ENCODE results near the gene APCDD1L.

The APCDD1L gene

DNA sequence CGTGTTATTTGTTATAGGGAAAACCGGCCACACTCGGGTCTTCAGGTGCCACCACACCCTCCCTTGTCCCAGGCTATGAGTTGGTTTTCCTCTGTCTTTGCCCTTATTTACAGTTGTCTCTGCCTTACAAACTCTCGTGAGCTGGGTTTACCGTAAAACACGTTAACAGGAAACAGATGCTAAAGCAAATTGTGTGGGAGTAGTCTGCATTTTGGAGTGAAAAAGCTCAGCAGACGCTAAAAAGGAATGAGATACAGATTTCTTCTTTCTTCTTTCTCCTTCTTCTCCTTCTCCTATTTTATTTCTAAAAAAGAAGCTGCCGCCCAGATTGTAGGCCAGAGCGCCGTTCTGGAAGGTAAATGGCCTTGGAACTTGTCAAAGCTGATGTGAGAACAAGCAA lies 51.9 kb downstream of the APCDD1L start:
- no peak for FAIRE-seq
- DNase-seq (ENCODE audit: insufficient read length, low spot score): no peak
- TF ChIP-seq CTCF (IDR thresholded peaks at IDR 0.05; ENCODE audit: insufficient read depth, missing control alignments): no peak

GRCh38 chr20:58461899-58462298 lies 53.3 kb downstream of the APCDD1L start:
- TF ChIP-seq CTCF (IDR thresholded peaks at IDR 0.05; ENCODE audit: insufficient read depth, missing control alignments): no peak
- DNase-seq (ENCODE audit: insufficient read length, low spot score): no peak
- FAIRE-seq: no peak

DNA sequence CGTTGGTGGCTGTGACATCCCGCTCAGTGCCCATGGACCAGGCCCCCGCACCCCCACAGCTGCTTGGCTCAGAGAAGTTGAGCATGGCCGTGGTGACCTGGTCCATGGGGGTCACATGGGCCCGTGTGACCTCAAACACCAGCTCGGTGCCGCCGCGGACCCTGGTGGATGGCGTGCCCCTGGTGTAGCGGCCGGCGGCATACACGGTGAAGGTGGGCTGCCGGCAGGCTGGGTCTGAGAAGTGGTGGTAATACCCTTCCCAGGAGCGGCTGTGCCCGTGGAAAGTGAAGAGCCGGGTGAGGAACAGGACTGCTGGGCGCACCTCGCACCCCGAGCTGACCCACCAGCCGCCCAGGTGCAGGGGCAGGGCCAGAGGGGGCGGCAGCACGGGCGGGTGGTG lies 54.1 kb downstream of the APCDD1L start:
- no peak for TF ChIP-seq CTCF (IDR thresholded peaks at IDR 0.05; ENCODE audit: insufficient read depth, missing control alignments)

GRCh38 chr20:58459058-58459750 lies 56.0 kb downstream of the APCDD1L start:
- TF ChIP-seq CTCF (IDR thresholded peaks at IDR 0.05; ENCODE audit: insufficient read depth, missing control alignments): no peak
- no peak for FAIRE-seq
- no peak for DNase-seq (ENCODE audit: insufficient read length, low spot score)

More for the DNA sequence above, 54.1 kb downstream of the APCDD1L start:
- DNase-seq (ENCODE audit: insufficient read length, low spot score) (no peak), FAIRE-seq (no peak)

DNA sequence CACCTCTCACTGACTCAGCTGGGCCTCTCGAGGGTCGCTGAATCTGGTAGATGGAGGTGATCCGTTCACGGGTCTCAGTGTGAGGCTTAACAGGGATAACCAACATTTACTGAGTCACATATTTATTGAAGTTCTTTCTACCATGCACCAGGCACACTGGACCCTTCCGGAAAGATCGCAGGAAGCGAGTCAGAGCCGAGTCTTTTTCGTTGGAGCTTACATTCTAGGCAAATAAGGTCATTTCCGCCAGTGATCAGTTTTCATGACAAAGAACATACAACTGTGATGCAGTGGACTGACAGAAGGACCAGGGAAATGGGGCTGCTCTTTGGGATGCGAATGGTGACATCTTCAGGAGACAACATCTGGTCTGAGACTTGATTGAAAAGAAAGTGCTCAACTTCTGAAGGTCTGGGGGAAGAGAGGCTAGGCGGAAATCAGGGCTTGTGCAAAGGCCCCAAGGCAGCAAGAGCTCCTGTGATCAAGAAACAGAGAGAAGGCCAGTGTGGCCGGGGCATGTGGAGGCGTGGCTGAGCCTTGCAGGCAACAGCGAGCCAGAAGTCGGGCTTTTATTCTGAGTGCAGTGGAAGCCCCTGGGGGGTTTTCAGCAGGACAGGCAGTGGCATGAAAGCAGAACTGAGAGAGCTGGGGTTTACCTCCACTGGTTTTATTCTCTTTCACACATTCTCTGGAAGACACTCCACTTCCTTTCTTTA lies 56.7 kb downstream of the APCDD1L start:
- TF ChIP-seq CTCF (IDR thresholded peaks at IDR 0.05; ENCODE audit: insufficient read depth, missing control alignments): no peak
- DNase-seq (ENCODE audit: insufficient read length, low spot score) (no peak), FAIRE-seq (no peak)

GRCh38 chr20:58457083-58457695 lies 58.0 kb downstream of the APCDD1L start:
- FAIRE-seq: no peak
- DNase-seq (ENCODE audit: insufficient read length, low spot score): no peak
- TF ChIP-seq CTCF (IDR thresholded peaks at IDR 0.05; ENCODE audit: insufficient read depth, missing control alignments): no peak

DNA sequence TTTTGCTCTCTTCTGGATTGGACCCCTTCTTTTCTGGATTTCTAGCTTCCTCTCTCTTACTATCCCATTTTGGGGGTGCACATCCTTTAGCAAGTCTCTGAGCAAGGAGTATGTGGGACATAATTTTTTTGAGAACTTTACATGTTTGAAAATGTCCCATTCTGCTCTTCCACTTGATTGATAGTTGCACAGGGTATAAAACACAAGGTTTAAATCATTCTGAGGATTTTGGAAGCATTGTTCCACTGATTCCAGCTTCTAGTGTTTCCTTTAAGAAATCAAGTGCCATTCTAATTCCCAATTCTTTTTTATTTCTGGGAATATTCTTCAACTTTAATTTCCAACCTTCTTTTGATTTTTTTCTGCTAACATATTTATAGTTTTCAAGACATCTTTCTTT lies 60.7 kb downstream of the APCDD1L start:
- DNase-seq (ENCODE audit: insufficient read length, low spot score) (no peak), FAIRE-seq (no peak)
- TF ChIP-seq CTCF (IDR thresholded peaks at IDR 0.05; ENCODE audit: insufficient read depth, missing control alignments): no peak

Data from D721Med (cell line).